A549 (cell line): ENCODE data around the gene FOXK1.

ENCODE experiments used
- CEBPB ChIP-seq, 2 experiments: fragments of >200 bp in 1 of 2; sonication (Bioruptor Twin) in 1 of 2; formaldehyde crosslinking in 1 of 2; IDR thresholded peaks; 2 replicates each; pipeline ENCODE4 v1.6.1; 2012 to 2016
- CHD4 ChIP-seq: fragments of 200-600 bp; sonication (generic); IDR thresholded peaks from 2 replicates; pipeline ENCODE4 v1.6.1; 2016; ENCODE audit warnings: antibody characterized with exemption, mild to moderate bottlenecking, borderline replicate concordance
- EHMT2 ChIP-seq: fragments of 200-600 bp; sonication (generic); IDR thresholded peaks from 2 replicates; pipeline ENCODE4 v1.6.1; 2016; ENCODE audit warnings: antibody characterized with exemption, low read depth, mild to moderate bottlenecking, moderate library complexity
- MAFK ChIP-seq: fragments of 450-650 bp; IDR thresholded peaks from 2 replicates; pipeline ENCODE4 v1.6.1; 2014; ENCODE audit not compliant: partially characterized antibody
- MAZ ChIP-seq: fragments of 150-350 bp; IDR thresholded peaks from 2 replicates; pipeline ENCODE4 v1.6.1; 2014; ENCODE audit warnings: antibody characterized with exemption, low read depth, low read length, borderline replicate concordance
- POLR2A ChIP-seq: IDR thresholded peaks from 2 replicates; pipeline ENCODE4 v1.6.1; 2012; ENCODE audit warnings: mild to moderate bottlenecking, low read length
- RAD21 ChIP-seq, 2 experiments: fragments of >200 bp in 1 of 2; sonication (Bioruptor Twin) in 1 of 2; formaldehyde crosslinking in 1 of 2; IDR thresholded peaks in 1 of 2; conservative IDR thresholded peaks in 1 of 2; 2 replicates in 1 of 2; 3 replicates in 1 of 2; pipeline ENCODE4 v1.6.1; 2012 to 2018; ENCODE audit warnings: inconsistent platforms in 1 of 2
- RFX5 ChIP-seq: fragments of 450-650 bp; IDR thresholded peaks from 2 replicates; pipeline ENCODE4 v1.7.1; 2014; ENCODE audit warnings: antibody characterized with exemption, mild to moderate bottlenecking, moderate library complexity
- RNF2 ChIP-seq: fragments of 200-600 bp; sonication (generic); IDR thresholded peaks from 2 replicates; pipeline ENCODE4 v1.6.1; 2016; ENCODE audit warnings: low read depth, mild to moderate bottlenecking, antibody characterized with exemption, moderate library complexity, borderline replicate concordance
- TF ChIP-seq, protein P1 (sequence below): fragments of >200 bp; sonication (Bioruptor Twin); formaldehyde crosslinking; IDR thresholded peaks from 3 replicates; pipeline ENCODE4 v1.5.1; 2016
- TF ChIP-seq, protein P2 (sequence below): fragments of 200-600 bp; sonication (generic); IDR thresholded peaks from 2 replicates; pipeline ENCODE4 v1.6.1; 2016; ENCODE audit warnings: antibody characterized with exemption, mild to moderate bottlenecking, moderate library complexity

DNA sequence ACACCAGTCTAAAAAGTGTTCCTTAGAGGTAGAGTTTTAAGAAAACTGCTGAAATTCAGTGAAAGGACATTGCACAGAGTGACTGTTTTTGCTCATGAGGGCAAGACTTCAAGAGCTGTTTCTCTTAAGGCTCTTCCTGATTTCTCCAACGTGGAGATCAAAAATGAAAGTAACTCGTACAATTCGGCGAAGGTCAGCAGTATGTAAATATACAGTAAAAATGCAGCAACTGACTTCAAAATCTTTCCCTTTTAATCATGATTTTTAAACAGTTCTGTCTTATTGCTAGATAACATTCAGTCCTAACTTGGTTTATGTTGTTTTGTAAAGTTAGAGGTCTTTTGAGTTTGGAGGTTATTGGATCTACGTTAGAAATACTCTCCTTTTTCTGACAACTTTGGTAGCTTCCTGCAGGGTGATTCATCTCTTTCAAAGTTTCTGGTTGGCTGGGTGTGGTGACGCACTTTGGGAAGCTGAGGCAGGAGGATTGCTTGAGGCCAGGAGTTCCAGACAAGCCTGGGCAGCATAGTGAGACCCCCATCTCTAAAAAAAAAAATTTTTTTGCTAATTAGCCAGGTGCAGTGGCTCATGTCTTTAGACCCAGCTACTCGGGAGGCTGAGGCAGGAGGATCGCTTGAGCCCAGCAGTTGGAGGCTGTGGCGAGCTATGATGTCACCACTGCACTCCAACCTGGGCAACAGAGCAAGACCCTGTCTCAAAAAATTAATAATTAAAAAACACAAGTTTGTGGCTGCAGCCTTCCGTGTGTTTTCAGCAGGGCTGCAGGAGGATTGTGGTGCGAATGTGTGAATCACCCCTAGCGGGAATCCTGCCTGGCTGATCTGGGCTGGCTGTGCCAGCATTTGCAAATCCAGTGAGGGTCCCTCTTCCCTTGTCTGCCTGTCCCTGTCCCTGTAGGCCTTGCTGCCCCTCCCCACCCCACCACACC, 64.2 kb downstream of the FOXK1 start:
- no peak for TF ChIP-seq CHD4
- TF ChIP-seq MAZ: no peak
- TF ChIP-seq, protein P1, sequence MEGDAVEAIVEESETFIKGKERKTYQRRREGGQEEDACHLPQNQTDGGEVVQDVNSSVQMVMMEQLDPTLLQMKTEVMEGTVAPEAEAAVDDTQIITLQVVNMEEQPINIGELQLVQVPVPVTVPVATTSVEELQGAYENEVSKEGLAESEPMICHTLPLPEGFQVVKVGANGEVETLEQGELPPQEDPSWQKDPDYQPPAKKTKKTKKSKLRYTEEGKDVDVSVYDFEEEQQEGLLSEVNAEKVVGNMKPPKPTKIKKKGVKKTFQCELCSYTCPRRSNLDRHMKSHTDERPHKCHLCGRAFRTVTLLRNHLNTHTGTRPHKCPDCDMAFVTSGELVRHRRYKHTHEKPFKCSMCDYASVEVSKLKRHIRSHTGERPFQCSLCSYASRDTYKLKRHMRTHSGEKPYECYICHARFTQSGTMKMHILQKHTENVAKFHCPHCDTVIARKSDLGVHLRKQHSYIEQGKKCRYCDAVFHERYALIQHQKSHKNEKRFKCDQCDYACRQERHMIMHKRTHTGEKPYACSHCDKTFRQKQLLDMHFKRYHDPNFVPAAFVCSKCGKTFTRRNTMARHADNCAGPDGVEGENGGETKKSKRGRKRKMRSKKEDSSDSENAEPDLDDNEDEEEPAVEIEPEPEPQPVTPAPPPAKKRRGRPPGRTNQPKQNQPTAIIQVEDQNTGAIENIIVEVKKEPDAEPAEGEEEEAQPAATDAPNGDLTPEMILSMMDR: no peak
- TF ChIP-seq RFX5: no peak
- no peak for TF ChIP-seq RAD21 (conservative IDR thresholded peaks at IDR 0.05 in 1 of 2, IDR thresholded peaks at IDR 0.05 in 1 of 2)
- TF ChIP-seq POLR2A: no peak
- TF ChIP-seq, protein P2, sequence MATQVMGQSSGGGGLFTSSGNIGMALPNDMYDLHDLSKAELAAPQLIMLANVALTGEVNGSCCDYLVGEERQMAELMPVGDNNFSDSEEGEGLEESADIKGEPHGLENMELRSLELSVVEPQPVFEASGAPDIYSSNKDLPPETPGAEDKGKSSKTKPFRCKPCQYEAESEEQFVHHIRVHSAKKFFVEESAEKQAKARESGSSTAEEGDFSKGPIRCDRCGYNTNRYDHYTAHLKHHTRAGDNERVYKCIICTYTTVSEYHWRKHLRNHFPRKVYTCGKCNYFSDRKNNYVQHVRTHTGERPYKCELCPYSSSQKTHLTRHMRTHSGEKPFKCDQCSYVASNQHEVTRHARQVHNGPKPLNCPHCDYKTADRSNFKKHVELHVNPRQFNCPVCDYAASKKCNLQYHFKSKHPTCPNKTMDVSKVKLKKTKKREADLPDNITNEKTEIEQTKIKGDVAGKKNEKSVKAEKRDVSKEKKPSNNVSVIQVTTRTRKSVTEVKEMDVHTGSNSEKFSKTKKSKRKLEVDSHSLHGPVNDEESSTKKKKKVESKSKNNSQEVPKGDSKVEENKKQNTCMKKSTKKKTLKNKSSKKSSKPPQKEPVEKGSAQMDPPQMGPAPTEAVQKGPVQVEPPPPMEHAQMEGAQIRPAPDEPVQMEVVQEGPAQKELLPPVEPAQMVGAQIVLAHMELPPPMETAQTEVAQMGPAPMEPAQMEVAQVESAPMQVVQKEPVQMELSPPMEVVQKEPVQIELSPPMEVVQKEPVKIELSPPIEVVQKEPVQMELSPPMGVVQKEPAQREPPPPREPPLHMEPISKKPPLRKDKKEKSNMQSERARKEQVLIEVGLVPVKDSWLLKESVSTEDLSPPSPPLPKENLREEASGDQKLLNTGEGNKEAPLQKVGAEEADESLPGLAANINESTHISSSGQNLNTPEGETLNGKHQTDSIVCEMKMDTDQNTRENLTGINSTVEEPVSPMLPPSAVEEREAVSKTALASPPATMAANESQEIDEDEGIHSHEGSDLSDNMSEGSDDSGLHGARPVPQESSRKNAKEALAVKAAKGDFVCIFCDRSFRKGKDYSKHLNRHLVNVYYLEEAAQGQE: no peak
- TF ChIP-seq CEBPB (IDR thresholded peaks at IDR 0.05): no peak
- no peak for TF ChIP-seq RNF2
- peak; percentile 66 for TF ChIP-seq MAFK
- no peak for TF ChIP-seq EHMT2
